DOHH2 (cell line): ENCODE measurements around the gene GAS1.

Experiments
- H3F3A ChIP-seq: fragments of 200-600 bp; sonication (generic), shearing (Covaris generic); 2 replicates; pipeline ENCODE4 v1.6.0; 2016; ENCODE audit warnings: antibody characterized with exemption, mild to moderate bottlenecking; ENCODE audit not compliant: control insufficient read depth, insufficient read depth
- H3K27ac ChIP-seq: fragments of 200-600 bp; sonication (generic); 2 replicates; pipeline ENCODE4 v1.5.1; 2014; ENCODE audit warnings: low read depth, mild to moderate bottlenecking, low read length, moderate library complexity
- H3K27me3 ChIP-seq: fragments of 200-600 bp; sonication (generic); 2 replicates; pipeline ENCODE4 v1.6.1; 2014; ENCODE audit warnings: mild to moderate bottlenecking, low read length, mixed read lengths; ENCODE audit not compliant: control insufficient read depth
- H3K36me3 ChIP-seq: fragments of 200-600 bp; sonication (generic); 2 replicates; pipeline ENCODE4 v1.6.1; 2014; ENCODE audit warnings: mild to moderate bottlenecking, low read length, moderate library complexity, mixed read lengths; ENCODE audit not compliant: control insufficient read depth
- H3K4me1 ChIP-seq: fragments of 200-600 bp; sonication (generic); 2 replicates; pipeline ENCODE4 v1.6.1; 2014; ENCODE audit warnings: mild to moderate bottlenecking, low read length, mixed read lengths; ENCODE audit not compliant: control insufficient read depth
- H3K4me2 ChIP-seq: fragments of 200-600 bp; sonication (generic); 2 replicates; pipeline ENCODE4 v1.6.0; 2014; ENCODE audit warnings: mild to moderate bottlenecking, low read length, moderate library complexity
- H3K4me3 ChIP-seq: fragments of 200-600 bp; sonication (generic); 2 replicates; pipeline ENCODE4 v1.5.1; 2014; ENCODE audit warnings: mild to moderate bottlenecking, low read length, mixed read lengths
- H3K79me2 ChIP-seq: fragments of 200-600 bp; sonication (generic); 2 replicates; pipeline ENCODE4 v1.6.1; 2014; ENCODE audit warnings: mild to moderate bottlenecking, low read length, mixed read lengths; ENCODE audit not compliant: control insufficient read depth
- H3K9me2 ChIP-seq: fragments of 200-600 bp; sonication (generic); replicated peaks from 2 replicates; pipeline ENCODE4 v1.6.1; 2014; ENCODE audit warnings: mild to moderate bottlenecking, low read length, mixed read lengths; ENCODE audit not compliant: control insufficient read depth
- H3K9me3 ChIP-seq: fragments of 200-600 bp; sonication (generic); 2 replicates; pipeline ENCODE4 v1.6.1; 2014; ENCODE audit warnings: antibody characterized with exemption, low read length, mixed read lengths; ENCODE audit not compliant: control insufficient read depth, insufficient read depth
- H4K20me1 ChIP-seq: fragments of 200-600 bp; sonication (generic); 2 replicates; pipeline ENCODE4 v1.6.0; 2014; ENCODE audit warnings: low read depth, mild to moderate bottlenecking, antibody characterized with exemption, low read length, moderate library complexity; ENCODE audit not compliant: control insufficient read depth, insufficient read depth
- EZH2phosphoT487 ChIP-seq: fragments of 200-600 bp; sonication (generic); IDR thresholded peaks from 2 replicates; pipeline ENCODE4 v1.6.1; 2017; ENCODE audit warnings: borderline replicate concordance, mild to moderate bottlenecking, antibody characterized with exemption, low read length, moderate library complexity, mixed read lengths
- TF ChIP-seq, protein P1 (sequence below): fragments of 200-600 bp; sonication (generic); IDR thresholded peaks from one replicate; pipeline ENCODE4 v1.5.1; 2014; ENCODE audit warnings: antibody characterized with exemption, mild to moderate bottlenecking, low read depth, low read length; ENCODE audit not compliant: poor library complexity, severe bottlenecking

GAS1 gene

DNA sequence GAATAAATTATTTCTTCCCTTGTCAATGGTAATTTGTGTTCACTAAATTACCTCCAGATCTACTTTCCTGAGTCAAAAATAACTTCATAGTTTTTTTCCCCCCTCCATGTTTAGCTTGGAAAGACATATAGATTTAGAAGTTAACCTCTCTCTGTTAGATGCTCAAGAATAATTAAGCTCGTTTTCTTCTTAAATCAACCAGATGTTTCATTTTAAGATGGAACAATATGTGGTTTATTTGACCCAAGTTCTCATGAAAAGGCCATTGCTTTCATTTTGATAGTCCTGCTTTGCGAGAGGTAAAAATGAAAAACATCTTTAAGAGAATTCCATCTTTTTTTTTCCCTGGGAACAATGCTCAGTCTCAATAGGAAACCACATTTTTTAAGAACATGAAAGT lies 27.7 kb upstream of the GAS1 start:
- no peak for TF ChIP-seq EZH2phosphoT487
- TF ChIP-seq, protein P1, sequence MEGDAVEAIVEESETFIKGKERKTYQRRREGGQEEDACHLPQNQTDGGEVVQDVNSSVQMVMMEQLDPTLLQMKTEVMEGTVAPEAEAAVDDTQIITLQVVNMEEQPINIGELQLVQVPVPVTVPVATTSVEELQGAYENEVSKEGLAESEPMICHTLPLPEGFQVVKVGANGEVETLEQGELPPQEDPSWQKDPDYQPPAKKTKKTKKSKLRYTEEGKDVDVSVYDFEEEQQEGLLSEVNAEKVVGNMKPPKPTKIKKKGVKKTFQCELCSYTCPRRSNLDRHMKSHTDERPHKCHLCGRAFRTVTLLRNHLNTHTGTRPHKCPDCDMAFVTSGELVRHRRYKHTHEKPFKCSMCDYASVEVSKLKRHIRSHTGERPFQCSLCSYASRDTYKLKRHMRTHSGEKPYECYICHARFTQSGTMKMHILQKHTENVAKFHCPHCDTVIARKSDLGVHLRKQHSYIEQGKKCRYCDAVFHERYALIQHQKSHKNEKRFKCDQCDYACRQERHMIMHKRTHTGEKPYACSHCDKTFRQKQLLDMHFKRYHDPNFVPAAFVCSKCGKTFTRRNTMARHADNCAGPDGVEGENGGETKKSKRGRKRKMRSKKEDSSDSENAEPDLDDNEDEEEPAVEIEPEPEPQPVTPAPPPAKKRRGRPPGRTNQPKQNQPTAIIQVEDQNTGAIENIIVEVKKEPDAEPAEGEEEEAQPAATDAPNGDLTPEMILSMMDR, result no peak
- no peaks in the 10 kb centered on the region for H3K9me2 ChIP-seq
- H3K4me1 ChIP-seq, result no peaks in the 10 kb centered on the region
- H3K9me3 ChIP-seq, result no peaks in the 10 kb centered on the region
- H4K20me1 ChIP-seq, result no peaks in the 10 kb centered on the region
- H3F3A ChIP-seq, result no peaks in the 10 kb centered on the region
- no peaks in the 10 kb centered on the region for H3K79me2 ChIP-seq
- H3K4me2 ChIP-seq, result no peak overlapping the region
- no peak overlapping the region for H3K4me3 ChIP-seq
- no peaks in the 10 kb centered on the region for H3K27me3 ChIP-seq
- H3K36me3 ChIP-seq, result no peaks in the 10 kb centered on the region
- no peak overlapping the region for H3K27ac ChIP-seq

DNA sequence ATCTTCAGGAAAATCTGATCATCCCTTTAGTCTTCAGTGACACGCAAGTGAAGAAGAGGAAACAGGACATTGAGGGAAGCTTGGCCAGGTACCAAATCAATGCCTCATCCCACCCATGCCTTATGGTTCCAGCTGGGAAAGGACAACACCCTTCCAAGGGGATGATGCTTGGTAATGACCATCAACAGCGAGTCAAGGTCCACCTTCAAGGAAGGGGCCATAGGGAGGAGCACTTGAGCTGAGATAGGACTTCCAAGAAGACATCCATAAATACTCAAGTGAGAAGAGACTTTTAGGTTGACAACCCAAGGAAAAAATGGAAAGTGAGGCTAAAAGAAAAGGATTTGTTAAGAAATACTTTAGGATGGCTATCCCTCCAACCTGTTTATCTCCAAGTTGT lies 27.1 kb upstream of the GAS1 start:
- Histone ChIP-seq H4K20me1 (no peaks in the 10 kb centered on the region), H3K4me2 (no peak overlapping the region)
- TF ChIP-seq EZH2phosphoT487, result no peak
- TF ChIP-seq, protein P1, result no peak

DNA sequence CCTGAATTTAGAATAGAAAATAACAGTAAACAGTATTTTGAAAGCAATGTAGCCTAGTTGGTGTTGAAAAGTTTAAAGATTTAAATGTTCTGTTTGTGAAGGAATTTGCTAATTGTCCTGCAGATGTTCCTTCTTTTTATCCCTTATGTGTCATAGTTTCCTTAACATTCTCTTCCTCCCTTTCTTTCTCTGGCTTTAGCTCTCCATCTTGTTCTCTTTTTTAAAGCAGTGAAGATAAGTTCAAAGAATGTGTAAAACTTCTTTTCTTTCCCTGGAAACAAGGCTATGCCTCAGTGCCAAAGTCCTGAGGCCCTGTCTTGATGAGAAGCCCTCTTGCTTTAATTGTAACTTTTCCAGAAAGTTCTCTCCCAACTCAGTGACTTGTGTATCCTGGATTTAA lies 24.4 kb upstream of the GAS1 start:
- no peaks in the 10 kb centered on the region for H4K20me1 ChIP-seq
- no peak overlapping the region for H3K4me3 ChIP-seq
- TF ChIP-seq EZH2phosphoT487, result no peak
- TF ChIP-seq, protein P1, result no peak

More for the DNA sequence above, 27.1 kb upstream of the GAS1 start:
- Histone ChIP-seq H3K36me3 (no peaks in the 10 kb centered on the region), H3K4me3 (no peak overlapping the region), H3K9me2 (no peaks in the 10 kb centered on the region), H3K79me2 (no peaks in the 10 kb centered on the region), H3K4me1 (no peaks in the 10 kb centered on the region), H3F3A (no peaks in the 10 kb centered on the region), H3K9me3 (no peaks in the 10 kb centered on the region), H3K27ac (no peak overlapping the region), H3K27me3 (no peaks in the 10 kb centered on the region)

More for the DNA sequence above, 24.4 kb upstream of the GAS1 start:
- no peaks in the 10 kb centered on the region for H3K9me3 ChIP-seq
- no peaks in the 10 kb centered on the region for H3K27me3 ChIP-seq
- H3K4me2 ChIP-seq, result no peak overlapping the region
- no peaks in the 10 kb centered on the region for H3F3A ChIP-seq
- no peaks in the 10 kb centered on the region for H3K79me2 ChIP-seq
- no peaks in the 10 kb centered on the region for H3K36me3 ChIP-seq
- no peaks in the 10 kb centered on the region for H3K4me1 ChIP-seq
- H3K9me2 ChIP-seq, result no peaks in the 10 kb centered on the region
- no peak overlapping the region for H3K27ac ChIP-seq
